ENCODE data around the gene GNG7.
"Not testable (repeated sequence)": the region's sequence is repeated elsewhere in the genome, so short reads cannot be mapped to it uniquely, and the experiment has no call there.

Gene GNG7

DNA sequence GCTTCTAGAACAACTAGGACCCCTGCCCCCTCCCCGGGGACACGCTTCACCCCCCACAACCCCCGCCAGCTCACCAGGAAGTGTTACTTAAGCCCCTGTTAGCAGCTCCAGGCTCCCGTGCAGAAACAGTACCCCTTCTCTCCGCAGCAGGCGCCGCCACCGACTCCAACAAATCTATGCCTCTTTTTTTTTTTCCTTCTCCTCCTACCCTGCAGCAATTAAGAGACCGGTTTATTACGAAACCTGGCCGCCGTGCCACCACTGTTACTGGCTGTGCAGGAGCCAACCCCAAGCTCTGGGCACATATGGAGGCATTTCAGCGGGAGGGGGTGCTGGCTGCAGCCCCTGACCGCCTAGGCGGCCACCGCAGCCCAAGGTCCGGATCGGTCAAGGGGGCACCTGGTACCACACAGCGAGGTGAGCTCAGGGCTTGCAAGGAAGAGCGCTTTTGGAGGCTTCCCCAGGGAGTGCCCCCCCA lies 224.2 kb downstream of the GNG7 start:
- no peak for DNase-seq

DNA sequence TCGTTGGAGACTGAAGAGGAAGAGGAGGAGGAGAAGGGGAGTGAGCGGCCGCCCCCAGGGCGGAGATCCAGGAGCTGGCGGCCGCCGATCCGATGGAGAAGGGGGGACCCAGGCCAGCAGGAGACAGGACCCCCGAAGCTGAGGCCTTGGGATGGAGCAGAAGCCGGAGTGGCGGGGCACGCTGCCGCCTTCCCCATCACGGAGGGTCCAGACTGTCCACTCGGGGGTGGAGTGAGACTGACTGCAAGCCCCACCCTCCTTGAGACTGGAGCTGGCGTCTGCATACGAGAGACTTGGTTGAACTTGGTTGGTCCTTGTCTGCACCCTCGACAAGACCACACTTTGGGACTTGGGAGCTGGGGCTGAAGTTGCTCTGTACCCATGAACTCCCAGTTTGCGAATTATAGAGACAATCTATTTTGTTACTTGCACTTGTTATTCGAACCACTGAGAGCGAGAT lies 224.7 kb downstream of the GNG7 start:
- DNase-seq: no peak

DNA sequence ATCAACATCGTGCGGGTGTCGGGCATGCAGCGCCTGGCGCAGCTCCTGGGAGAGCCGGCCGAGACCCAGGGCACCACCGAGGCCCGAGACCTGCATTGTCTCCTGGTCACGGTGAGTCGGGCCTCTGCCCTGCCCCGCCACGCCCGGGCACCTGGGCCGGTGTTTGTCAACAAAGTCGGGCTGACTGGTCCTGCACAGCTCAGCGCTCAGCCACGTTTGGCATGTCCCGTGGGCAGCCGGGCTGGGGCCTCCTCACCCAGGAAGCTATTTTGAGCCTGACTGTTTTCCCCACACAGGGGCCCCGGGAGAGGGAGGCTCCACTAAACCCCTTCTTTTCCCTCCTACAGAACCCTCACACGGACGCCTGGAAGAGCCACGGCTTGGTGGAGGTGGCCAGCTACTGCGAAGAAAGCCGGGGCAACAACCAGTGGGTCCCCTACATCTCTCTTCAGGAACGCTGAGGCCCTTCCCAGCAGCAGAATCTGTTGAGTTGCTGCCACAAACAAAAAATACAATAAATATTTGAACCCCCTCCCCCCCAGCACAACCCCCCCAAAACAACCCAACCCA lies 225.3 kb downstream of the GNG7 start:
- DNase-seq: no peak

GRCh38 chr19:2476451-2477140 lies 225.9 kb downstream of the GNG7 start:
- DNase-seq: no peak

GRCh38 chr19:2475702-2476450 lies 226.6 kb downstream of the GNG7 start, which contains the start of gene GADD45B:
Gene GADD45B (plus strand): TSS chr19:2476127. CDS start chr19:2476359, 232 bp downstream.
- no peak for DNase-seq

DNA sequence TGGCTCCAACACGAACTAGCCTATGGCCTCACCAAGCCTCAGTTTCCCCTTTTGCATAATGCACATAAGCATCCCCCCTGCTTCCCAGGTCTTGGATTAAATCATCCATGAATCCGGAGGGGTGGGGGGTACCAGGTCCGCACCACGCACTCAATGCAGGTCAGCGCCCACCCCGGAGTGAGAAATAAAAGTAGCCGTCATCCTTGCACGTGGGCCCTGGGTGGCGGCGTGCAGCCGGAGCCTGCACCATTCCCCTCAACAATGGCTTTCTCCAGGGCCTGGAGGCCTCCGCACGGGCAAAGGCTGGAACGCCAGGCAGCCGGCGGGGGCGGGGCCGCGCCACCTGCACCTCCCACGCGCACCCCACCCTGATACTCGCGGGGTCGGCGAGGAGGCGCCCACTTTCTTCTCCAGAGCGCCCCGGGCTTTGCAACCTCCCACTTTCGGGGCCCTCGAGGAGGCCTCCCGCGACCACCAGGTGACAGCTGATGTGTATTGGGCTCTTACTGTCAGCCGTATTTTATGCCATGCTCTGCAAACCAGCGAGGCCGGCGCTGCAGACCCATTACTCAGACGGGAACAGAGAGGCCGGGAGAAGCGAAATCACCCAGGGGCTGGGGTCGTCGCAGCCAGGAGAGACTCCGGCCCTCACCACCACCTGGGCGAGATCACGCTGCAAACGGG lies 227.3 kb downstream of the GNG7 start:
- no peak for DNase-seq

DNA sequence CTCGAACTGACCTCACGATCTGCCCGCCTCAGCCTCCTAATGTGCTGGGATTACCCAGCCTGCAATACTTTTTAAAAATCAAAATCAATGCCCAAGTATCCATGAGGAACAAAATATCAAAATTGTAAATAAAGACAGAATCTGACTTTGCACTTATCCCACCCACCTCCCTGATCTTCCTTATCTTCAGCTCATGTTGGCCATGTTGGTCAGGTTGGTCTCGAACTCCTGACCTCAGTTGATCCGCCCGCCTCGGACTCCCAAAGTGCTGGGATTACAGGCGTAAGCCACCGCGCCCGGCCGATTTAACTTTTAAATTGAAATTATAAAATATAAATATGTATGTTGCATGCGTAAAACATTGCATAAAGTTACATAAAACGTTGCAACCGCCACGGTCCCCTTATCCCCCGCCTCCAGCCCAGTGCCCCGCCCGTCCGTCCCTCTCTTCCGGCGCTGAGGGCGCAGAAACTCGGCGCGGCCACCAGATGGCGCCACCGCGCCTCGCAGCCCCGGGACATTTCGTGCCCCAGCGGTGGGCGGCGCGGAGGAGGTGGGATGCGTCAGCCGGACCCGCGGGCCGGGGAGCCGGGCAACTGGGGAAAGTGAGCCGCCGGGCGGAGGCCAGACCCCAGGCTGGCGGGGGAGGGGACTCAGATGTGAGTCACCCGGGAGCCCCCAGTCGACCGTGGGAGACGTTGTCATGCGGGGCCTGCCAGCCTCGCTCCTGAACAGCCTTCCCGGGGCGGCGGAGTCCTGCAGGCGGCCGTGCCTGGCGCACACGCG lies 228.1 kb downstream of the GNG7 start:
- no peak for DNase-seq

DNA sequence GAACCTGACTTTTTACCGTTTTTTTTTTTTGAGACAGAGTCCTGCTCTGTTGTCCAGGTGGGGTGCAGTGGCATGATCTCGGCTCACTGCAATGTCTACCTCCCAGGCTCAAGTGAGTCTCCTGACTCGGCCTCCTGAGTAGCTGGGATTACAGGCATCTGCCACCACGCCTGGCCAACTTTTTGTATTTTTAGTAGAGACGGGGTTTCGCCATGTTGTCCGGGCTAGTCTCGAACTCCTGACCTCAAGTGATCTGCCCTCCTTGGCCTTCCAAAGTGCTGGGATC lies 232.6 kb downstream of the GNG7 start:
- DNase-seq: not testable (repeated sequence)

GRCh38 chr19:2469102-2469914 lies 233.2 kb downstream of the GNG7 start:
- no peak for DNase-seq

GRCh38 chr19:2468596-2468995 lies 233.9 kb downstream of the GNG7 start:
- no peak for DNase-seq

- DNase-seq: no peak
Observed at GRCh38 chr19:2464389-2464788, 238.1 kb downstream of the GNG7 start.

GRCh38 chr19:2463694-2464093 lies 238.8 kb downstream of the GNG7 start:
- not testable (repeated sequence) for DNase-seq

- no peak for DNase-seq
Observed at GRCh38 chr19:2462635-2463421, 239.7 kb downstream of the GNG7 start.

GRCh38 chr19:2461751-2462634 lies 240.5 kb downstream of the GNG7 start:
- no peak for DNase-seq
